Measurements from ENCODE around the gene CDC20B.

- TF ChIP-seq CTCF (IDR thresholded peaks at IDR 0.05): no peak
- no peak for TF ChIP-seq POLR2A (IDR thresholded peaks at IDR 0.05)
These were observed 102.0 kb downstream of the CDC20B start for GRCh38 chr5:55070968-55071367.
